Activated T-cell treated with anti-CD3 and anti-CD28 coated beads, Interleukin-2, amount 50 U/mL, for 24 hours (primary cell): ENCODE results near the gene RTEL1.
"Not testable (repeated sequence)": the region's sequence is repeated elsewhere in the genome, so short reads cannot be mapped to it uniquely, and the experiment has no call there.

Experiments
- DNase-seq: peaks from one replicate; pipeline ENCODE4 v3.0.0-alpha.2; 2020
- H3K27ac Mint-ChIP-seq: 2 replicates; pipeline ENCODE4 v1.8.0; 2020; ENCODE audit warnings: mild to moderate bottlenecking, mixed read lengths
- H3K27me3 Mint-ChIP-seq: 2 replicates; pipeline ENCODE4 v1.8.0; 2020; ENCODE audit warnings: mixed read lengths
- H3K36me3 Mint-ChIP-seq: 2 replicates; pipeline ENCODE4 v1.8.0; 2020; ENCODE audit warnings: low read depth, mixed read lengths
- H3K4me1 Mint-ChIP-seq: 2 replicates; pipeline ENCODE4 v1.8.0; 2020; ENCODE audit warnings: low read depth, mixed read lengths
- H3K4me3 Mint-ChIP-seq: 2 replicates; pipeline ENCODE4 v1.8.0; 2020; ENCODE audit warnings: mild to moderate bottlenecking, moderate library complexity, mixed read lengths
- H3K9me3 Mint-ChIP-seq: 2 replicates; pipeline ENCODE4 v1.8.0; 2020; ENCODE audit warnings: mixed read lengths

RTEL1 gene

DNA sequence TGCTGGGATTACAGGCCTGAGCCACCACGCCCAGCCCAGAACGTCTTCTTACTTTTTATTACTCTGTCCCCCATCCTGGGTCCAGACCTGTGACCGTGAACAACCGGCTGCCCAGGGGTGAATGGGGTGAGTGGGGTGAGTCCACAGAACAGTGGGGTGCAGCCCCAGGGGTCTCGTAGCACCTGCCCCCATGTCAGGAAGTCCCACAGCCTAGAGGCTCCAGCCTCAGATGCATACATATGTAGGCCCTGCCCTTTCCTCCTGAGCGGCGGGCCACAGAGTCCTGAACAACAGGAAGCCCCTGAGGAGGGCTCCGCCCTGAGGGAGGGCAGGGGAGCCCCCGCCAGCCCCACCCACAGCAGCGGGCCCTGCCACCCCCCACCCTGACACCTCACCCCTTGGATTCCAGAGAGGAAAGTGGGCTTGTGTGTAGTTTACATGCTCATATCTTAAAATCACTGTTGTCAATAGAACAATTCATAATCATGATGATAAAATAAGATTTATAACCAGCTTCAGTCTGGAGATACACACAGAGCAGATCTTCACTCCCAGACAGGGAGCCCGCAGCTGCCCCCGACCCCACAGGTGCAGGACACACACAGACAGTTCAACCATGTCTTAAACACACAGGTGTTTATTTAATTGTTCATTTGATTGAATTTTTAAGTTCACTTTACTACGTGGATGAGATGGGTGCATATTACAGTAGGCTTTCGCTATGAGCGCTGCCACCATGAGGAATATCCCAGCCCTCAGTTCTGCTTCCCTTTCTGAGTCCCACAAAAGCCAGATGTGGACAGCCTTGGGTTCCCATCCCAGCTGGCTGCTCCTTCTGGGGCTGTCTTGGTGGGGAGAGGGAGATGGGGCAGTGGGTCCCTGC is 18.8 kb upstream of the RTEL1 start:
- no peaks in the 10 kb centered on the region for H3K9me3 Mint-ChIP-seq
- peak overlapping the region; percentile 82 for H3K4me3 Mint-ChIP-seq
- DNase-seq: peak; percentile 77
- no peaks in the 10 kb centered on the region for H3K27me3 Mint-ChIP-seq
- peaks cover 52% of the 10 kb centered on the region for H3K4me1 Mint-ChIP-seq
- peaks cover 3% of the 10 kb centered on the region for H3K36me3 Mint-ChIP-seq
- peak overlapping the region; percentile 98 for H3K27ac Mint-ChIP-seq

DNA sequence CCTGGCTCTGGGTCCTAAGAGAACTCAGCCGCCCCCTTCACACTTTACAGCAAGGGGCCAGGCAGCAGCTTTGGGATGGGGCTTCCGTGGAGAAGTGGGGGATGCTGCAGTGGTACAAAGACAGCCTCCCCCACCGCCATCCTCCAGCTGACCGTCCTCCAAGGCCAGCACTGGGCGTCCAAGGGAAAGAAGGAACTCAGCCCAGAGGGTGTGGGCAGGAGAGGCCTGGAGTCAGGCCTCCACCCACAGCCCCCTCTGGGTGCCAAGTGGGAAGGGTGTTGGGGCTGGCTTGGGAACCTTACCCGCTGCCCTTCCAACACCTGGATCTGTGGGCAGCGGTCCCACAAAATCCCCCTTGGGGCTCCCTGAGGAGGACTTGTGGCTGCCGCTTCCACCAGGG is 18.0 kb upstream of the RTEL1 start:
- peak; percentile 46 for DNase-seq
- Mint-ChIP-seq H3K4me1 (peaks cover 45% of the 10 kb centered on the region), H3K36me3 (peaks cover 3% of the 10 kb centered on the region), H3K27me3 (no peaks in the 10 kb centered on the region), H3K9me3 (no peaks in the 10 kb centered on the region), H3K4me3 (peak overlapping the region; percentile 82), H3K27ac (peak overlapping the region; percentile 98)

DNA sequence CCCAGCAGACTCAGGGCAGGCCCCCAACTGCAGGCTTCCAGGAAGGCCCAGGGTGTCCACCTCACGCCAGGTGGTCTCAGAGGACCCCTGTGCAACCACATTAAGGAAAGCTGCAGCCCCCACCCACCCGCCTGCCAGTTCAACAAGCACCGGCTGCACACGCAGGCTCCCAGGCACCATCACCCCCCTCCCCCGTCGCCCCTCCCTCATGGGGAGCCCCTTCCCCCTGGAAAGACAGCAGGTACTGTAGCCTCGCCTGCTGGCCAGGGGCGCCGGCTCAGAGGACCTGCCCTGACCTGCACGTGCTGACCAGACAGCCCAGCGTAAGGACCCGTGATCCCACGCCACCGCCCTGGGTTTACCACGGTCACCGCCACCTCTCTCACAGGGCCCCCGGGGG is 17.4 kb upstream of the RTEL1 start:
- Mint-ChIP-seq H3K4me3 (peak overlapping the region; percentile 82), H3K4me1 (peaks cover 39% of the 10 kb centered on the region), H3K27ac (peak overlapping the region; percentile 85)
- H3K27me3 Mint-ChIP-seq, H3K9me3 Mint-ChIP-seq, H3K36me3 Mint-ChIP-seq: not testable (repeated sequence)
- DNase-seq: peak; percentile 56

DNA sequence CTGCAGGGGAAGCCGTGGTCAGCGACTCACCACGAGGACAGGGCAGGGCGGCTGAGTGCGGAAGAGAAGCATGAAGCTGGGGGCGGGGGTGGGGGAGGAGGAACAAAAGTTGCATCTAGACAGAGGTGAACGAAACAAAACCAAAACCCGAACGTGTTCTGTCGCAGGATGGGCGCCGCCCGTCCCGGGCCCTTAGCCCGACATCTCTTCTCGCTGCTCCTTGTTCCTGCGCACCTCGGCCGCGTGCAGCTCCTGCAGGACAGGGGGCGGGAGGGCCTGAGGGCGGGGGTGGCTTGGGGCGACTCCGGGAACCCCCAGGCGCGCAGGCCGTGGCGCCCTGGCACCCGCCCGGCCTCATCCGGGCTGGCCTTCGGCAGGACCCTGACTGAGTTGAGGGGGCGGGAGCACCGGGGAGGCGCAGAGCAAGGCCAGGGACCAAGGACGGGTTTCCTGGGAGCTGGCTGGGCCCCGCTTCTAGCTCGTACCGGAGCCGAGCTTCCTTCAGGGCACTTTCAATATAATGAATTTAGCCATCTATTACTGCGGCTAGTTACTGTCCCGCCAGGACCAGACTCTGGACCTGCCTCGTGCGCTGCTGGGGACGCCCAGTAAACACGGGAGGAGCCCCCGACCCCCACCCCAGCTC is 16.8 kb upstream of the RTEL1 start:
- H3K27me3 Mint-ChIP-seq: no peaks in the 10 kb centered on the region
- no peaks in the 10 kb centered on the region for H3K9me3 Mint-ChIP-seq
- peaks cover 36% of the 10 kb centered on the region for H3K4me1 Mint-ChIP-seq
- peaks cover 3% of the 10 kb centered on the region for H3K36me3 Mint-ChIP-seq
- peak; percentile 80 for DNase-seq
- H3K27ac Mint-ChIP-seq: peak overlapping the region; percentile 64
- peak overlapping the region; percentile 71 for H3K4me3 Mint-ChIP-seq

DNA sequence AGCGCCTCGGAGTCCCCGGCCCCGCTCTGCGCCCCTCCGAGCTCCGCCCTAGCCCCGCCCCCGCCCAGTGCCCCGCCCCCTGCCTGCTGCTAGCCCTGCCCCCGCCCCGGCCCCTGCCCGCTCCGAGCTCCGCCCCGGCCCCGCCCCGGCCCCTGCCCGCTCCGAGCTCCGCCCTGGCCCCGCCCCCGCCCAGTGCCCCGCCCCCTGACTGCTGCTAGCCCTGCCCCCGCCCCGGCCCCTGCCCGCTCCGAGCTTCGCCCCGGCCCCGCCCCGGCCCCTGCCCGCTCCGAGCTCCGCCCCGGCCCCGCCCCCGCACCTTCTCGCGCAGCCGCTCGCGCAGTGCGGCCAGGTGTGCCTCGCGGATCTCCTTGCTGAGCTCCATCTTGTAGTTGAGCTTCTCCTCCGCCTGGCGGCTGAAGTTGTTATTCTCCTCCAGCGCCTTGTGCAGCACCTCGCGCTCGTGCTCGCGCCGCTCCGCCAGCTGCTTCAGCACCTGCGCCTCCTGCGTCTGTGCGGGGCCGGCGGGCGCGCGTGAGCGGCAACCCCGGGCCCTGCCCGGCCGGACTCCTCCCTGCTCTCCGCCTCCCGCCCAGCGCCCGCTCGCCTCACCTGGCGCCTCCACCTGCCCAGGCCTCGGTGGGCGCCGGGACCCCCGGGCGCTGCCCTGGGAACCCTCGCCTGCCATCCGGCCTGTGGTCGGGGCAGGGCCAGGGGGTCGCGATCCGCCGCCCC is 16.2 kb upstream of the RTEL1 start:
- Mint-ChIP-seq H3K4me3 (peak overlapping the region; percentile 71), H3K9me3 (no peaks in the 10 kb centered on the region), H3K36me3 (peaks cover 3% of the 10 kb centered on the region), H3K4me1 (peaks cover 31% of the 10 kb centered on the region), H3K27ac (peak overlapping the region; percentile 67), H3K27me3 (no peaks in the 10 kb centered on the region)
- DNase-seq: peak; percentile 97

DNA sequence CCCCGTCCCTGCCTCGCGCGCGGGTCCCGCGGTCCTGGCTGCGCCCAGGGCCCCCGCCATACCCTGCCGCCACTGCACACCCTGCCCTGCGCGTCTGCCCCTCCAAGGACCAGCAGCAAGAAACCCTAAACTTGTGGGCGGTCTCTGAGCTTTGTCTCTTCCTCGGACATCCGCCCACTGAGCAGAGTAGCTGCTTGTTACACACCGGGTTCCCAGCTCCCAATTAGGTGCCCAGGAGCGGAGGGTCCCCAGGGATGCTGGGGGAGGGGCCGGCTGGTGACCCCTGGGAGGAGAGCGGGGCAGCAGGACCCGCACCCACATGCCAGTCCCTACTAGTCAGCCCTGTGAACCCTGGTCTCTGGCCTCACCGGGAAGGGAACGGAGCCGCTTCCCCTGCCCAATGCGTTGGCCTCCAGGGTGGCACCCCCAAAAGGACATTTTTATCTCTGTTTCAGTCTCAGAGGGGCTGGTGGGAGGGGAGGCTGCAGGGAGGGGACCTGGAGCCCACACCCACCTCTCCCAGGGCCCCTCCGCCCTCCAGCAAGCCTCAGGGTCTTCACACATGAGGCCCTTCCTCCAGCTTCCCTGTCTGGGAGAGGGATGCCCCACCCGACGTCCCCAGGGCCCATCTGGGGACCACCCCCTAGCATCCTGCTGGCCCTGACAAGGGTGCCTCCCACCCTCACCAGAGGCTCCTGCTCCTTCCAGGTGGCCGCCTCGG is 15.4 kb upstream of the RTEL1 start:
- Mint-ChIP-seq H3K27me3 (no peaks in the 10 kb centered on the region), H3K4me3 (peak overlapping the region; percentile 71), H3K4me1 (peaks cover 25% of the 10 kb centered on the region), H3K36me3 (peaks cover 3% of the 10 kb centered on the region), H3K27ac (peak overlapping the region; percentile 64), H3K9me3 (no peaks in the 10 kb centered on the region)
- DNase-seq: peak; percentile 40

DNA sequence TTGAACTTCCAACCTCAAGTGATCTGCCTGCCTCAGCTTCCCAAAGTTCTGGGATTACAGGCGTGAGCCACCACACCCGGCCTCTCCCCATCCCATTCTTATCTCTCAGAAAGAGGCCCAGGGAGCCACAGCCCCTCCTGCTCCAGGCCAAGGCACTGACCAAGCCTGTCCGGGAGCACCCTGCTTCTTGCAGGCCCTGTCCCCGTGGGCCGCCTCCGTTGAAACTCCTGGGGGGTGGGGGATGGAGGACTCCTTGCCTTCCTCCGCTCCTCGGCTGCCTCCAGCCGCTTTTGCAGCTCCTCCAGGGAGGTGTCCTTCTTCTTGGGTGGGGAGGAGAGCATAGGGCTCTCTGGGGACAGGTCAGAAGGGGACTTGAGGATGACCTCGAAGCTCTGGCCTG is 14.6 kb upstream of the RTEL1 start:
- peak overlapping the region; percentile 71 for H3K4me3 Mint-ChIP-seq
- H3K27ac Mint-ChIP-seq: no peak overlapping the region
- peaks cover 3% of the 10 kb centered on the region for H3K36me3 Mint-ChIP-seq

DNA sequence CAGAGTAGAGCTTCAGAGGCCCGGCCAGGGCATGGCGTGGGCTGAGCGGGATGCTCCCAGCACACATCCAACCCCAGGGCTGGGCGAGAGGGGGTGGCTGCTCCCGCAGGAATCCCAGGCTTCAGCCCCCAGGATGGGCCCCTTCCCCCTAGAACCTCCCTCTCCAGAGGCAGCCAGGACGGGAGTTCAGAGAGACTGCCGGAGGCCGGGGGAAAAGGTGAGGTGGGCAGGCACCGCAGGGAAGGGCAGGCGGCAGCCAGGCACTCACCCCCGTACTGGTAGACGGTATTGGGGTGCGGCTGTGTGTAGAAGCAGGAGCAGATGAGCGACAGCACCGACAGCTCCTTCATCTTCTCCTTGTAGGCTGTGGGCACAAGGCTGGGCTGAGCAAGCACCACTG is 14.2 kb upstream of the RTEL1 start:
- no peak overlapping the region for H3K4me3 Mint-ChIP-seq
- DNase-seq: no peak
- no peak overlapping the region for H3K27ac Mint-ChIP-seq
- H3K9me3 Mint-ChIP-seq: no peaks in the 10 kb centered on the region
- H3K4me1 Mint-ChIP-seq: peaks cover 18% of the 10 kb centered on the region
- peaks cover 3% of the 10 kb centered on the region for H3K36me3 Mint-ChIP-seq
- no peaks in the 10 kb centered on the region for H3K27me3 Mint-ChIP-seq

More for the DNA sequence above, 14.6 kb upstream of the RTEL1 start:
- Mint-ChIP-seq H3K4me1 (peaks cover 21% of the 10 kb centered on the region), H3K27me3 (no peaks in the 10 kb centered on the region), H3K9me3 (no peaks in the 10 kb centered on the region)
- DNase-seq: no peak

DNA sequence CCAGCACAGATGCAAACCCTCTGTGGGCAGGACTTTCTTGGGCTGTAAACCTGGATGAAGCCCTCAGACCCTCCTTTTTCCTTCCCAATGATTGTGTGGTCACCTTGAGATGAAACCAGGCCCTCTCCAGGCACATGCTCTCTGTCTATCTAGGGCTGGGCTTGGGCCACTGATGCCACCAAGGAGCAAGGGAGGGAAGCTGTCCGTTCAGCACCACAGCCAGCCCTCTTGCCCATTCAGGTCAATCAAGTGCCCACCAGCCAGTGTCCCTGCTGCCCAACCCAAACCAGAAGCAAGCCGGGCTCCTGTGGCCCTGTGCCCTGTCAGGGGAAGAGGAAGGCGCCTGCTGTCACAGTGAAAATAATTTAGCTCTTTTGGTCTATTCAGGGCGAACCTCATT is 12.9 kb upstream of the RTEL1 start:
- Mint-ChIP-seq H3K4me1 (peaks cover 7% of the 10 kb centered on the region), H3K36me3 (no peaks in the 10 kb centered on the region), H3K4me3 (no peak overlapping the region), H3K9me3 (no peaks in the 10 kb centered on the region), H3K27me3 (no peaks in the 10 kb centered on the region), H3K27ac (no peak overlapping the region)
- DNase-seq: no peak

DNA sequence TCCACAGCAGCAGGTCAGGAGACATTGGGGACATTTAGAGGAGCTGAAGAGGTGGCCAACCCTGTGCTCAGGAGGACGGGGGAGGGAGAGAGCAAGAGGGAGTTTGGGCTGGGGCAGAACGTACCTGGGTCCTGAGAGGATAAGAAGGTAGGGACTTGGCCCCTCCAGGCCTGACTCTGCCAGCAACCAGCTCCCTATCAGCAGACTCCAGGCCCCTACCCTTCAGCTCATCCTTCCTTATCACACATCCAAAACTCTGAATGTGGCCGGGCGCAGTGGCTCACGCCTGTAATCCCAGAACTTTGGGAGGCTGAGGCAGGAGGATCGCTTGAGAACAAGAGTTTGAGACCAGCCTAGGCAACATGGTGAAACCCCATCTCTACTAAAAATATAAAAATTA is 9.9 kb upstream of the RTEL1 start:
- Mint-ChIP-seq H3K4me3 (no peak overlapping the region), H3K36me3 (no peaks in the 10 kb centered on the region), H3K27me3 (peaks cover 2% of the 10 kb centered on the region), H3K4me1 (peaks cover 8% of the 10 kb centered on the region), H3K9me3 (no peaks in the 10 kb centered on the region), H3K27ac (no peak overlapping the region)
- DNase-seq: no peak

DNA sequence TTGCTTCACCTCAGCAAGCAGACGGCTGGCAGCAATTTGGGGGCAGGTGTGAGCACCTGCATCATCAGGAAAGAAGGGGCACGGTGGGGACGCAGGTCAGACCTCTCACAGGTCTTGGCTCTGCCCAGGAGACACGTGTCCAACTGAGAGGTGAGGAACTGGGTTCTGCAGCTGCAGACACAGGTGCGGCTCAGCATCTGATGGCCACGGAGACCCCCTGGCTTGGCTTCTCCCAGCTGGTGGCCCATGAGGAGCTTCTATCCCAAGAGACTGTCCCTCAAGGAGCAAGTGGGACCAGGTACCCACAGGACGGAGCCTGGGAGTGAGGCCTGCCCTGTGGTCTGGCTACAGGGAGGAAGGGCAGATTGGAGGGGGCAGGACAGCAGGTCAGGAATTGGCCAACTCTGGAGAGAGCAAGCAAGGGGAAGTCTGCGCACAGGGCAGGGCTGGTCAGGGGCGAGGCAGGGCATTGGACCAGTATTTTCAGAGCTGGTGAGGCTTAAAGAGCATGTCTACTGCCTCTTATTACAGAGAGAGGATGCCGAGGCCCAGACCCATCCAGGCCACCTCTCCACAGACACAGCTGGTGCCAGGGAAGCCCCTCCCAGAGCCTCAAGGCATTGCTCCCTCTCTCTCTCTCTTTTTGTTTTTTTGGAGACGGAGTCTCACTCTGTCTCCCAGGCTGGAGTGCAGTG is 9.1 kb upstream of the RTEL1 start:
- Mint-ChIP-seq H3K9me3 (no peaks in the 10 kb centered on the region), H3K4me1 (peaks cover 10% of the 10 kb centered on the region), H3K27ac (peak overlapping the region; percentile 55), H3K36me3 (no peaks in the 10 kb centered on the region), H3K27me3 (peaks cover 2% of the 10 kb centered on the region), H3K4me3 (no peak overlapping the region)
- no peak for DNase-seq

DNA sequence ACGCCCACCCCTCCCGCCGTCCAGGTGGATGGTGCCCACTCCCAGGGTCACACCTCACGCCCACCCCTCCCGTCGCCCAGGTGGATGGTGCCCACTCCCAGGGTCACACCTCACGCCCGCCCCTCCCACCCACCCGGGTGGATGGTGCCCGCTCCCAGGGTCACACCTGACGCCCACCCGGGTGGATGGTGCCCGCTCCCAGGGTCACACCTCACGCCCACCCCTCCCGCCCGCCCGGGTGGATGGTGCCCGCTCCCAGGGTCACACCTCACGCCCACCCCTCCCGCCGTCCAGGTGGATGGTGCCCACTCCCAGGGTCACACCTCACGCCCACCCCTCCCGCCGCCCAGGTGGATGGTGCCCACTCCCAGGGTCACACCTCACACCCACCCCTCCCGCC is 7.6 kb upstream of the RTEL1 start:
- H3K27me3 Mint-ChIP-seq, H3K9me3 Mint-ChIP-seq, H3K36me3 Mint-ChIP-seq, DNase-seq, H3K4me3 Mint-ChIP-seq, H3K27ac Mint-ChIP-seq: not testable (repeated sequence)
- peaks cover 19% of the 10 kb centered on the region for H3K4me1 Mint-ChIP-seq

DNA sequence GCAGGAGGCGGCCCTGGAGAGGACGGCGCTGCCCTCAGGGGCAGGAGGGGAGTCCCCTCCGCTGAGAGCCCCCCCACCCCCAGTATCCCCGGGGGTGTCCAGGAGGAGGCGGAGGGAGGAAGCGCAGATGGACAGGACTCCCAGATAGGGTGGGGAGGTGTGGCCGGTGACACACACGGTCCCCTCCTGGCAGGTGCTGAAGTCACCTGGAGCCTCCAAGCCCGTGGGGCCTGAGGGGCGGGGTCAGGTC is 6.2 kb upstream of the RTEL1 start:
- H3K4me3 Mint-ChIP-seq: peak overlapping the region; percentile 70
- peaks cover 18% of the 10 kb centered on the region for H3K4me1 Mint-ChIP-seq
- DNase-seq: no peak
- H3K27me3 Mint-ChIP-seq: peaks cover 2% of the 10 kb centered on the region
- H3K9me3 Mint-ChIP-seq: no peaks in the 10 kb centered on the region
- H3K36me3 Mint-ChIP-seq: no peaks in the 10 kb centered on the region
- H3K27ac Mint-ChIP-seq: no peak overlapping the region
